Measurements from ENCODE around the gene PPARA. TPM values are rescaled to one million over a fixed set of nuclear protein-coding genes. Genes with fewer than 3 reads are reported as not detected.
A peak's percentile ranks its signal among the peaks of the same experiment; 100 is the strongest.

Gene PPARA
- total RNA-seq, 4 donors from 2014 or later = 26.9 to 41.9 (median 37.4) TPM

GRCh38 chr22:46176508-46177003 is 26.2 kb downstream of the PPARA start:
- no peaks in the 10 kb centered on the region for H3K27me3 ChIP-seq
- no peak overlapping the region for H3K27ac ChIP-seq
- intact Hi-C loops (cut with DNase I) = no loop called here
- H3K4me3 ChIP-seq (replicated peaks in 1 of 3) = no peak overlapping the region
- no peak for TF ChIP-seq POLR2A (IDR thresholded peaks at IDR 0.05)
- TF ChIP-seq, protein P1, sequence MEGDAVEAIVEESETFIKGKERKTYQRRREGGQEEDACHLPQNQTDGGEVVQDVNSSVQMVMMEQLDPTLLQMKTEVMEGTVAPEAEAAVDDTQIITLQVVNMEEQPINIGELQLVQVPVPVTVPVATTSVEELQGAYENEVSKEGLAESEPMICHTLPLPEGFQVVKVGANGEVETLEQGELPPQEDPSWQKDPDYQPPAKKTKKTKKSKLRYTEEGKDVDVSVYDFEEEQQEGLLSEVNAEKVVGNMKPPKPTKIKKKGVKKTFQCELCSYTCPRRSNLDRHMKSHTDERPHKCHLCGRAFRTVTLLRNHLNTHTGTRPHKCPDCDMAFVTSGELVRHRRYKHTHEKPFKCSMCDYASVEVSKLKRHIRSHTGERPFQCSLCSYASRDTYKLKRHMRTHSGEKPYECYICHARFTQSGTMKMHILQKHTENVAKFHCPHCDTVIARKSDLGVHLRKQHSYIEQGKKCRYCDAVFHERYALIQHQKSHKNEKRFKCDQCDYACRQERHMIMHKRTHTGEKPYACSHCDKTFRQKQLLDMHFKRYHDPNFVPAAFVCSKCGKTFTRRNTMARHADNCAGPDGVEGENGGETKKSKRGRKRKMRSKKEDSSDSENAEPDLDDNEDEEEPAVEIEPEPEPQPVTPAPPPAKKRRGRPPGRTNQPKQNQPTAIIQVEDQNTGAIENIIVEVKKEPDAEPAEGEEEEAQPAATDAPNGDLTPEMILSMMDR (IDR thresholded peaks at IDR 0.05) = no peak
- WGBS, 2 donors = 94 to 98% methylated on average over 9 of the region's 9 CpGs
- DNase-seq = no peak
- peaks cover 0 to 4% of the 10 kb centered on the region in 2 donors for H3K4me1 ChIP-seq
- H3K36me3 ChIP-seq = peaks cover 0 to 8% of the 10 kb centered on the region in 2 donors
- H3K9me3 ChIP-seq = no peaks in the 10 kb centered on the region

DNA sequence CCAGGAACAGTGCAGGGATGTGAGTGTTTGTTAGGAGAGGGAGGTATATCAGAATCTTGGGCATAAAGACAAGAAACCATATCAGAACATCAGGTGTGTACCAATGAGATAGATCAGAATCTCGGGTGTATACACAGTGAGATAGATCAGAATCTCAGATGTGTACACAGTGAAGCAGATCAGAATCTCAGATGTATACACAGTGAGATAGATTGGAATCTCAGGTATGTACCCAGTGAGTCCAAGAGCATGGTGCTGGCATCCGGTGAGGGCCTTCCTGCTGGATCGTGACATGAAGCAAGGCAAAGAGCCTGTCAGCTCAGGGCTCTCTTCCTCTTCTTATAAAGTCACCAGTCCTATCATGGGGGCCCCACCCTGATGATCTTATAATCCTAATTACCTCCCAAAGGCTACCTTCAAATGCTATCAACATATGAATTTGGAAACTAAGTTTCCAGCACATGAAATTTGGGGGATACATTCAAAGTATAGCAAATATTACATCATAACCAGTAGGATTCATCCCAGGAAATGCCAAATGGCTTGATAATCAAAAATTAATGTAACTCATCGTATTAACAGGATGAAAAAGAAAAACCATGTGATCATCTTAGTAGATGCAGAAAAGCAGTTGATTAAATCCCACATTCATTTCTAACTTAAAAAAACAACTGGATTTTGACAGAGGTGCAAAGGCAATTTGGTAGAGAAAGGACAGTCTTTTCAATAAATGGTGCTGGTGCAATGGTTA is 28.6 kb downstream of the PPARA start:
- DNase-seq = no peak
- no peak overlapping the region for H3K27ac ChIP-seq
- no peaks in the 10 kb centered on the region for H3K27me3 ChIP-seq
- TF ChIP-seq, protein P1 (IDR thresholded peaks at IDR 0.05) = no peak
- TF ChIP-seq POLR2A (IDR thresholded peaks at IDR 0.05) = no peak
- intact Hi-C loops (cut with DNase I) = no loop called here
- H3K4me1 ChIP-seq = no peaks in the 10 kb centered on the region
- H3K9me3 ChIP-seq = no peaks in the 10 kb centered on the region
- 90 to 96% methylated on average over 4 of the region's 4 CpGs for WGBS, 2 donors
- peaks cover 0 to 8% of the 10 kb centered on the region in 2 donors for H3K36me3 ChIP-seq
- H3K4me3 ChIP-seq (replicated peaks in 1 of 3) = no peak overlapping the region

DNA sequence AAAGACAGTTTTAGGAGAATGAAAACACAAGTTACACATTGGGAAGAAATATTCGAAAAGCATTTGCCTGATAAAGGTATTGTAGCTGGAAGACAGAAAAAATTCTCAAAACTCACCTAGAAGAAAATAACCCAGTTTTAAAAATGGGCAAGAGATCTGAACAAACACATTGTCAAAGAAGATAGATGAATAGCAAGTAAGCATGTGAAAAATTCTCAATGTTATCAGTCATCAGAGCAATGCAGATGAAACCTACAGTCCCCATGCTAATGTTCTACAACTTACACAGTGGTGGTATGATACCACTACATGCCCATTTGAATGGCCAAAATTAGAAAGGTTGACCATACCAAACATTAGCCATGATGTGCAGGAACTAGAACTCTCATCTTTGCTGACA is 29.4 kb downstream of the PPARA start:
- H3K9me3 ChIP-seq = no peaks in the 10 kb centered on the region
- DNase-seq = no peak
- no peak for TF ChIP-seq POLR2A (IDR thresholded peaks at IDR 0.05)
- H3K4me3 ChIP-seq (replicated peaks in 1 of 3) = no peak overlapping the region
- no peak overlapping the region for H3K27ac ChIP-seq
- intact Hi-C loops (cut with DNase I) = no loop called here
- WGBS, 2 donors = 96 to 97% methylated on average over 1 of the region's 1 CpG
- no peaks in the 10 kb centered on the region for H3K4me1 ChIP-seq
- H3K36me3 ChIP-seq = peaks cover 0 to 8% of the 10 kb centered on the region in 2 donors
- no peaks in the 10 kb centered on the region for H3K27me3 ChIP-seq

DNA sequence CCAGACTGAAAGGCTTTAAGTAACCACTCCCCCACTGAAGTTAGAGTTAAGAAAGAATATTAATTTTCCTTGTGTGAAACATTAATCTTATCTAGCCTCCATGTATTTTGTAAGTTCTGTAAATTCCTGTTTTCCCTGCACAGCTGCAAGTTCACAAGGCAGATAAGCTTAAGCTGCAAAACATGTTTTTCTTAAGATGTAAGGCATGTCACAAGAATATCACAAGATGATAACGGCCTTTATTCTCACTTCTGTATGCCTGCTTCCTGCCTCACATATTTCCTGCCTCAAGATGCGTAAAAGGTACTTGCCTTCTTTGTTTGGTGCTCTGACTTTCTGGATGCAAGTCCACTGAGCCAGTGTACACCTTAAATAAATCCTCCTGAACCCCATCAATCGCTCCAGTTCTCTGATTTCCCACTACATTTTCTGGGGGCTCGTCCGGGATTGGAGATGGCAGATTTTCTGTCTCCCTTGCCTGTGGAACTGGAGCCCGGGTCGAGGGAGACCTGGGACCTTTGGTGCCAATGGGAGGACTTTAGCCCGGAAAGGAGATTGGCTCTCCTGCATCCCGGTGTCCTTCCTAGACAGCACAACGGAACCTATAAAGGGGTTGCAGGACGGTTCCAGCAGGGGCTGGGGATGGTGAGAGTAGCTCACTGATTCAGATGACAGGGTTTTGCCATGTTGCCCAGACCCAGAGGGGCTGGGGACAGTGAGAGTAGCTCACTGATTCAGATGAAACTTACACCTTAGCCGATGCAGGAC is 30.2 kb downstream of the PPARA start:
- 97% methylated on average over 12 of the region's 12 CpGs for WGBS, 2 donors
- Histone ChIP-seq H3K36me3 (peaks cover 0 to 8% of the 10 kb centered on the region in 2 donors), H3K27me3 (no peaks in the 10 kb centered on the region), H3K9me3 (no peaks in the 10 kb centered on the region), H3K27ac (no peak overlapping the region), H3K4me1 (no peaks in the 10 kb centered on the region), H3K4me3 (replicated peaks in 1 of 3) (no peak overlapping the region)
- intact Hi-C loops (cut with DNase I) = no loop called here
- DNase-seq = peak in 1 of 2 donors; percentile 24
- no peak for TF ChIP-seq POLR2A (IDR thresholded peaks at IDR 0.05)
- TF ChIP-seq, protein P1 (IDR thresholded peaks at IDR 0.05) = no peak

GRCh38 chr22:46183733-46184132 is 33.4 kb downstream of the PPARA start:
- 88 to 92% methylated on average over 5 of the region's 5 CpGs for WGBS, 2 donors
- TF ChIP-seq, protein P1 (IDR thresholded peaks at IDR 0.05) = no peak
- no peak for TF ChIP-seq POLR2A (IDR thresholded peaks at IDR 0.05)
- no peaks in the 10 kb centered on the region for H3K27me3 ChIP-seq
- no peaks in the 10 kb centered on the region for H3K9me3 ChIP-seq
- intact Hi-C loops (cut with DNase I) = no loop called here
- no peak overlapping the region for H3K27ac ChIP-seq
- H3K36me3 ChIP-seq = peaks cover 4 to 6% of the 10 kb centered on the region in 2 donors
- no peak for DNase-seq
- H3K4me1 ChIP-seq = no peaks in the 10 kb centered on the region
- H3K4me3 ChIP-seq (replicated peaks in 1 of 3) = no peak overlapping the region
